HepG2 (cell line): ENCODE results near the gene GOLGA3. TPM values are rescaled to one million over a fixed set of nuclear protein-coding genes. Genes with fewer than 3 reads are reported as not detected.
A peak's percentile ranks its signal among the peaks of the same experiment; 100 is the strongest.

Experiments used
- DMAP1 ChIP-seq: IDR thresholded peaks from 2 replicates; pipeline ENCODE4 v1.6.1; 2016
- IRX3 ChIP-seq: sonication (generic); formaldehyde crosslinking; IDR thresholded peaks from 2 replicates; pipeline ENCODE4 v1.8.1; 2023; ENCODE audit warnings: mild to moderate bottlenecking, low read depth, missing genetic modification reagents, borderline replicate concordance
- NFE2L1 ChIP-seq: sonication (generic); formaldehyde crosslinking; IDR thresholded peaks from 2 replicates; pipeline ENCODE4 v1.4.0; 2020; ENCODE audit warnings: missing genetic modification reagents, mild to moderate bottlenecking, borderline replicate concordance
- SETDB1 ChIP-seq: sonication (generic); formaldehyde crosslinking; IDR thresholded peaks from 2 replicates; pipeline ENCODE4 v1.5.1; 2020; ENCODE audit warnings: missing genetic modification reagents, mild to moderate bottlenecking, borderline replicate concordance
- ZBTB8A ChIP-seq: sonication (generic); formaldehyde crosslinking; IDR thresholded peaks from 2 replicates; pipeline ENCODE4 v1.4.0; 2020; ENCODE audit warnings: mild to moderate bottlenecking, low read depth, missing genetic modification reagents, borderline replicate concordance
- ZNF160 ChIP-seq: sonication (generic); formaldehyde crosslinking; IDR thresholded peaks from 2 replicates; pipeline ENCODE4 v1.8.0; 2022; ENCODE audit warnings: mild to moderate bottlenecking, inconsistent platforms, missing genetic modification reagents
- ZNF781 ChIP-seq: sonication (generic); formaldehyde crosslinking; IDR thresholded peaks from 2 replicates; pipeline ENCODE4 v1.5.1; 2020; ENCODE audit warnings: borderline replicate concordance, mild to moderate bottlenecking, missing genetic modification reagents; ENCODE audit errors: not compliant biosample characterization
- polyA plus RNA-seq, 8 experiments: library from polyadenylated mRNA; depleted of rRNA in 3 of 8; stranded (reverse) in 7 of 8; unstranded in 1 of 8; fragments of >200 nt; fragmentation: Illumina TruSeq in 4 of 8; extraction: Trizol in 4 of 8; gene quantifications; 2 replicates each; pipeline versions ENCODE4 v1.2.1 to v1.2.3, GENCODE V29; 2011 to 2016; ENCODE audit warnings: low read depth in 4 of 8, missing spikeins in 1 of 8, mixed read lengths in 1 of 8; ENCODE audit not compliant: insufficient read depth in 1 of 8
- total RNA-seq, 5 experiments: library from RNA; depleted of rRNA; stranded (reverse); fragments of >200 nt; fragmentation: Illumina TruSeq; extraction: Trizol; gene quantifications; 2 replicates each; pipeline ENCODE4 v1.2.3, GENCODE V29; 2016; ENCODE audit warnings: low read depth in 1 of 5
- TF ChIP-seq, protein P1 (sequence below): sonication (generic); formaldehyde crosslinking; IDR thresholded peaks from 2 replicates; pipeline ENCODE4 v1.5.1; 2020; ENCODE audit warnings: mild to moderate bottlenecking, missing genetic modification reagents, moderate library complexity
- TF ChIP-seq, protein P2 (sequence below): sonication (generic); formaldehyde crosslinking; IDR thresholded peaks from 2 replicates; pipeline ENCODE4 v1.4.0; 2020; ENCODE audit warnings: missing genetic modification reagents
- TF ChIP-seq, protein P3 (sequence below): sonication (generic); formaldehyde crosslinking; IDR thresholded peaks from 2 replicates; pipeline ENCODE4 v1.5.0; 2020; ENCODE audit warnings: missing genetic modification reagents
- TF ChIP-seq, protein P4 (sequence below): sonication (generic); formaldehyde crosslinking; IDR thresholded peaks from 2 replicates; pipeline ENCODE4 v1.4.0; 2020; ENCODE audit warnings: missing genetic modification reagents, borderline replicate concordance
- TF ChIP-seq, protein P5 (sequence below): sonication (generic); formaldehyde crosslinking; IDR thresholded peaks from 2 replicates; pipeline ENCODE4 v1.4.0; 2020; ENCODE audit warnings: missing genetic modification reagents, borderline replicate concordance

GOLGA3 gene
- total and polyA plus RNA-seq, 2 of the 13 experiments (the other 11 are each of a cell fraction or from before 2014, with no cell fraction given): 22.0 to 43.0 TPM

DNA sequence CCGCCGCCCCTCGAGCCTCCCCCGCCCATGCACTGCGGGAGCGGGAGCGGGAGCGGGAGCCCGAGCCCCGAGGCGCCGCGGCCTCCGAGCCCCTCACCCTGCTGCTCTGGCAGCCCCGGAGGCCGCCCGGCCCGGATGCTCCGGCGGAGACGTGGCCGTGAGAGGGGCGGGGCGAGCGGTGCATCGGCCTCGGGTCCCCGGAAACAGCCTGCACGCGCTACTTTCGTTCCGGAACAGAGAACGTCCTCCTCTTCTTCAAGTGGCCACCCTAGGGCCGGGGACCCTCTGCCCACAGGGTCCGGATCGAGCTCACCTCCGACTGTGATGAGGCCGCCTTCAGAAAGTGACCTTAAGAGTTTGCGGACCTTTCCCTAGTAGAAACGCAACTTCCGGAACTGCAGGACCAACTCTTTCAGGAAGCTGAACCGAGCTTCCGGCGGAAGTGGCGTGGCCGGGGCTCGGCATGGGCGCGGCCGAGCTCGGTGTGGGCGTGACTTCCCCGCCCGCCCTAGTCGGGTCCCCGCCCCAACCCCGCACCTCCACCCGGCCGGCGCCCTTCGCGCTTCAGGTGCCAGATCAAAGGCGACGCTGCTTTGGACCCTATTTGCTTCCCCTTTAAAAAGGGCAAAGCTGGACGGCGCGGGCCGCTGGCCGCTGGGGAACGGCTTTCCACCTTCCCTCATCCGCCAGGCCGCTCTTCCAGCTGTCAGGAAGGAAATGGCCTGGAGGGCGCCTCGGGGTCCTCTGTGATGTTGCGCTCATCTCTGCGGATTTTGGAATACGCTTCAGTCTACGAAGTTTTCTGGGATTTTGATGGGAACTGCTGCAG is at the start of gene GOLGA3 (continued):
- TF ChIP-seq ZBTB8A (CRISPR knock-in tag): 0 out of 2 replicates have a peak, but pooled peaks have one; percentile 60
- TF ChIP-seq, protein P1, sequence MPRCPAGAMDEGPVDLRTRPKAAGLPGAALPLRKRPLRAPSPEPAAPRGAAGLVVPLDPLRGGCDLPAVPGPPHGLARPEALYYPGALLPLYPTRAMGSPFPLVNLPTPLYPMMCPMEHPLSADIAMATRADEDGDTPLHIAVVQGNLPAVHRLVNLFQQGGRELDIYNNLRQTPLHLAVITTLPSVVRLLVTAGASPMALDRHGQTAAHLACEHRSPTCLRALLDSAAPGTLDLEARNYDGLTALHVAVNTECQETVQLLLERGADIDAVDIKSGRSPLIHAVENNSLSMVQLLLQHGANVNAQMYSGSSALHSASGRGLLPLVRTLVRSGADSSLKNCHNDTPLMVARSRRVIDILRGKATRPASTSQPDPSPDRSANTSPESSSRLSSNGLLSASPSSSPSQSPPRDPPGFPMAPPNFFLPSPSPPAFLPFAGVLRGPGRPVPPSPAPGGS: no peak
- TF ChIP-seq, protein P2, sequence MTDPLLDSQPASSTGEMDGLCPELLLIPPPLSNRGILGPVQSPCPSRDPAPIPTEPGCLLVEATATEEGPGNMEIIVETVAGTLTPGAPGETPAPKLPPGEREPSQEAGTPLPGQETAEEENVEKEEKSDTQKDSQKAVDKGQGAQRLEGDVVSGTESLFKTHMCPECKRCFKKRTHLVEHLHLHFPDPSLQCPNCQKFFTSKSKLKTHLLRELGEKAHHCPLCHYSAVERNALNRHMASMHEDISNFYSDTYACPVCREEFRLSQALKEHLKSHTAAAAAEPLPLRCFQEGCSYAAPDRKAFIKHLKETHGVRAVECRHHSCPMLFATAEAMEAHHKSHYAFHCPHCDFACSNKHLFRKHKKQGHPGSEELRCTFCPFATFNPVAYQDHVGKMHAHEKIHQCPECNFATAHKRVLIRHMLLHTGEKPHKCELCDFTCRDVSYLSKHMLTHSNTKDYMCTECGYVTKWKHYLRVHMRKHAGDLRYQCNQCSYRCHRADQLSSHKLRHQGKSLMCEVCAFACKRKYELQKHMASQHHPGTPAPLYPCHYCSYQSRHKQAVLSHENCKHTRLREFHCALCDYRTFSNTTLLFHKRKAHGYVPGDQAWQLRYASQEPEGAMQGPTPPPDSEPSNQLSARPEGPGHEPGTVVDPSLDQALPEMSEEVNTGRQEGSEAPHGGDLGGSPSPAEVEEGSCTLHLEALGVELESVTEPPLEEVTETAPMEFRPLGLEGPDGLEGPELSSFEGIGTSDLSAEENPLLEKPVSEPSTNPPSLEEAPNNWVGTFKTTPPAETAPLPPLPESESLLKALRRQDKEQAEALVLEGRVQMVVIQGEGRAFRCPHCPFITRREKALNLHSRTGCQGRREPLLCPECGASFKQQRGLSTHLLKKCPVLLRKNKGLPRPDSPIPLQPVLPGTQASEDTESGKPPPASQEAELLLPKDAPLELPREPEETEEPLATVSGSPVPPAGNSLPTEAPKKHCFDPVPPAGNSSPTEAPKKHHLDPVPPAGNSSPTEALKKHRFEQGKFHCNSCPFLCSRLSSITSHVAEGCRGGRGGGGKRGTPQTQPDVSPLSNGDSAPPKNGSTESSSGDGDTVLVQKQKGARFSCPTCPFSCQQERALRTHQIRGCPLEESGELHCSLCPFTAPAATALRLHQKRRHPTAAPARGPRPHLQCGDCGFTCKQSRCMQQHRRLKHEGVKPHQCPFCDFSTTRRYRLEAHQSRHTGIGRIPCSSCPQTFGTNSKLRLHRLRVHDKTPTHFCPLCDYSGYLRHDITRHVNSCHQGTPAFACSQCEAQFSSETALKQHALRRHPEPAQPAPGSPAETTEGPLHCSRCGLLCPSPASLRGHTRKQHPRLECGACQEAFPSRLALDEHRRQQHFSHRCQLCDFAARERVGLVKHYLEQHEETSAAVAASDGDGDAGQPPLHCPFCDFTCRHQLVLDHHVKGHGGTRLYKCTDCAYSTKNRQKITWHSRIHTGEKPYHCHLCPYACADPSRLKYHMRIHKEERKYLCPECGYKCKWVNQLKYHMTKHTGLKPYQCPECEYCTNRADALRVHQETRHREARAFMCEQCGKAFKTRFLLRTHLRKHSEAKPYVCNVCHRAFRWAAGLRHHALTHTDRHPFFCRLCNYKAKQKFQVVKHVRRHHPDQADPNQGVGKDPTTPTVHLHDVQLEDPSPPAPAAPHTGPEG (CRISPR knock-in tag): no peak
- TF ChIP-seq IRX3 (CRISPR knock-in tag): no peak; the same call in 1 of the 2 replicates
- peak; percentile 99 for TF ChIP-seq DMAP1 (CRISPR knock-in tag)
- TF ChIP-seq, protein P3, sequence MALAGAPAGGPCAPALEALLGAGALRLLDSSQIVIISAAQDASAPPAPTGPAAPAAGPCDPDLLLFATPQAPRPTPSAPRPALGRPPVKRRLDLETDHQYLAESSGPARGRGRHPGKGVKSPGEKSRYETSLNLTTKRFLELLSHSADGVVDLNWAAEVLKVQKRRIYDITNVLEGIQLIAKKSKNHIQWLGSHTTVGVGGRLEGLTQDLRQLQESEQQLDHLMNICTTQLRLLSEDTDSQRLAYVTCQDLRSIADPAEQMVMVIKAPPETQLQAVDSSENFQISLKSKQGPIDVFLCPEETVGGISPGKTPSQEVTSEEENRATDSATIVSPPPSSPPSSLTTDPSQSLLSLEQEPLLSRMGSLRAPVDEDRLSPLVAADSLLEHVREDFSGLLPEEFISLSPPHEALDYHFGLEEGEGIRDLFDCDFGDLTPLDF: peak; percentile 50; the same call in 1 of the 2 replicates
- TF ChIP-seq SETDB1 (CRISPR knock-in tag): no peak
- peak; percentile 49; the same call in 1 of the 2 replicates for TF ChIP-seq ZNF160 (CRISPR knock-in tag)
- TF ChIP-seq NFE2L1 (CRISPR knock-in tag): no peak
- peak; percentile 26 for TF ChIP-seq ZNF781 (CRISPR knock-in tag)
- TF ChIP-seq, protein P4, sequence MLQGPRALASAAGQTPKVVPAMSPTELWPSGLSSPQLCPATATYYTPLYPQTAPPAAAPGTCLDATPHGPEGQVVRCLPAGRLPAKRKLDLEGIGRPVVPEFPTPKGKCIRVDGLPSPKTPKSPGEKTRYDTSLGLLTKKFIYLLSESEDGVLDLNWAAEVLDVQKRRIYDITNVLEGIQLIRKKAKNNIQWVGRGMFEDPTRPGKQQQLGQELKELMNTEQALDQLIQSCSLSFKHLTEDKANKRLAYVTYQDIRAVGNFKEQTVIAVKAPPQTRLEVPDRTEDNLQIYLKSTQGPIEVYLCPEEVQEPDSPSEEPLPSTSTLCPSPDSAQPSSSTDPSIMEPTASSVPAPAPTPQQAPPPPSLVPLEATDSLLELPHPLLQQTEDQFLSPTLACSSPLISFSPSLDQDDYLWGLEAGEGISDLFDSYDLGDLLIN (CRISPR knock-in tag): 0 out of 2 replicates have a peak, but pooled peaks have one; percentile 63
- TF ChIP-seq, protein P5, sequence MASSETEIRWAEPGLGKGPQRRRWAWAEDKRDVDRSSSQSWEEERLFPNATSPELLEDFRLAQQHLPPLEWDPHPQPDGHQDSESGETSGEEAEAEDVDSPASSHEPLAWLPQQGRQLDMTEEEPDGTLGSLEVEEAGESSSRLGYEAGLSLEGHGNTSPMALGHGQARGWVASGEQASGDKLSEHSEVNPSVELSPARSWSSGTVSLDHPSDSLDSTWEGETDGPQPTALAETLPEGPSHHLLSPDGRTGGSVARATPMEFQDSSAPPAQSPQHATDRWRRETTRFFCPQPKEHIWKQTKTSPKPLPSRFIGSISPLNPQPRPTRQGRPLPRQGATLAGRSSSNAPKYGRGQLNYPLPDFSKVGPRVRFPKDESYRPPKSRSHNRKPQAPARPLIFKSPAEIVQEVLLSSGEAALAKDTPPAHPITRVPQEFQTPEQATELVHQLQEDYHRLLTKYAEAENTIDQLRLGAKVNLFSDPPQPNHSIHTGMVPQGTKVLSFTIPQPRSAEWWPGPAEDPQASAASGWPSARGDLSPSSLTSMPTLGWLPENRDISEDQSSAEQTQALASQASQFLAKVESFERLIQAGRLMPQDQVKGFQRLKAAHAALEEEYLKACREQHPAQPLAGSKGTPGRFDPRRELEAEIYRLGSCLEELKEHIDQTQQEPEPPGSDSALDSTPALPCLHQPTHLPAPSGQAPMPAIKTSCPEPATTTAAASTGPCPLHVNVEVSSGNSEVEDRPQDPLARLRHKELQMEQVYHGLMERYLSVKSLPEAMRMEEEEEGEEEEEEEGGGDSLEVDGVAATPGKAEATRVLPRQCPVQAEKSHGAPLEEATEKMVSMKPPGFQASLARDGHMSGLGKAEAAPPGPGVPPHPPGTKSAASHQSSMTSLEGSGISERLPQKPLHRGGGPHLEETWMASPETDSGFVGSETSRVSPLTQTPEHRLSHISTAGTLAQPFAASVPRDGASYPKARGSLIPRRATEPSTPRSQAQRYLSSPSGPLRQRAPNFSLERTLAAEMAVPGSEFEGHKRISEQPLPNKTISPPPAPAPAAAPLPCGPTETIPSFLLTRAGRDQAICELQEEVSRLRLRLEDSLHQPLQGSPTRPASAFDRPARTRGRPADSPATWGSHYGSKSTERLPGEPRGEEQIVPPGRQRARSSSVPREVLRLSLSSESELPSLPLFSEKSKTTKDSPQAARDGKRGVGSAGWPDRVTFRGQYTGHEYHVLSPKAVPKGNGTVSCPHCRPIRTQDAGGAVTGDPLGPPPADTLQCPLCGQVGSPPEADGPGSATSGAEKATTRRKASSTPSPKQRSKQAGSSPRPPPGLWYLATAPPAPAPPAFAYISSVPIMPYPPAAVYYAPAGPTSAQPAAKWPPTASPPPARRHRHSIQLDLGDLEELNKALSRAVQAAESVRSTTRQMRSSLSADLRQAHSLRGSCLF (CRISPR knock-in tag): no peak
